GM21381 (cell line): ENCODE data around the gene RALGAPA2.

ENCODE experiments used
- ATAC-seq: cut with Tn5 transposase; IDR thresholded peaks from one replicate; pipeline ENCODE4 v1.9.1; 2021; ENCODE audit warnings: mild to moderate bottlenecking, moderate library complexity; ENCODE audit not compliant: unreplicated experiment

The RALGAPA2 gene

GRCh38 chr20:20480126-20480525 lies 232.3 kb downstream of the RALGAPA2 start:
- ATAC-seq: no peak

GRCh38 chr20:20477444-20478041 lies 234.9 kb downstream of the RALGAPA2 start:
- ATAC-seq: no peak

GRCh38 chr20:20476504-20476903 lies 235.9 kb downstream of the RALGAPA2 start:
- ATAC-seq: no peak

DNA sequence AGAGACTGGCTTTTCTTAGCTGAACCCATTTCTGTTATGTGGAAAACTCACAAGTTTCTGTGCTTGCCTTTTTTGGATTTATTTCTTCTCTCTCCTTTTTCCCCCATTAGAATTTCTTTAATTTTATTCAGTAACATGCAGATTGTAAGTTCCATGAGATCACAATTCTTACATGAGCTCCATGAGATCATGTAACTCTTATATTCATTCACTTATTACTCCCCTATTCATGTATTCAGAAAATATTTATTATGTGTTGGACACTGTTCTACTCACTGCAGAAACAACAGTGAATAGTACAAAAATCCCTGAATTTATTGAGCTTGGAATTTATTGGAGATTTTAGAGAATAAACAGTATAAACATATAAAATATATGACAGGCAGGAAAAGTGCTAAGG lies 238.8 kb downstream of the RALGAPA2 start:
- no peak for ATAC-seq

- no peak for ATAC-seq
Observed at GRCh38 chr20:20472684-20473274, 239.7 kb downstream of the RALGAPA2 start.

DNA sequence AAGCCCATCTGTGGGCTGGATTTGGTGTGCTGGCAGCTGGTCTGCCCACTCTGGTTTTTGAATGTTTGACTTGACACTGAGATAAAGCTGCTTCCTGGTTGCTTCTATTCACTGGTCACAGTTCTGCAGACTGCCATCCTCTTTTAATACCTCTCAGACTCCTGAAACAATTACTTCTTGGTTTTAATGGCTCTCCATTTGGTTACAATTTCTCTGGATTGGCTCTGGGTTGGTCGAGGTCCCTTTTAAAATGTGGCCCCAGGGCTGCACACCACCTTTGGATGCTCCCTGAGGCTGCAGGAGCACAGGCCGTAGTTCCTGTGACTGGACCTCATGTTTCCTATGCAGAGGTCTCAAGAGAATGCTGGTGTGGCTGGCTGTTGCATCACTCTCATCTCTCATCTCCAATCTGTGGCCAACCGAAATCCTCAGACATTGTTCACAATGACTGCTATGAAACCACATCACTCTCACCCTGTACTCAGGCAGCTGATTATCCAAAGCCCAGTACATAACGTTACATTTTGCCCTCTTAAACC lies 246.0 kb downstream of the RALGAPA2 start:
- ATAC-seq: peak; percentile 81

DNA sequence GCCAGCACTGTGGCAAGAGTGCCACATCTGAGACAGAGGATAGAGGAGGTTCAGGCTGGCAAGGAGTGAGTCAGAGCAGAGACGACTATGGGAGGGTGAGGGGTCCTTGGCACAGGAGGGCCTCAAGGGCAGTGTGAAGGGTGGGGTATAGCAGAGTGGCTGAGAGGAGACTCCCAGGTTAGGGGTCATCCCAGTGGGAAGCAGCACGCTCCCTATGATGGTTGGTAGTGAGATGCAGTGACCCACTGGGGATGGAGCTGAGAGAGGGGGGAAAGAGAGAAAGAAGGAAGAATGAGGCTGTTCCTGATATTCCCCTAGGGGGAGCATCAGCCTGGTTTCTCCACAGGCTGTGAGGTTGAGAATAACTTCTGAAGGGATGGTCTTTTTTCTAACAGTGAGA lies 247.2 kb downstream of the RALGAPA2 start:
- ATAC-seq: no peak

- ATAC-seq: peak; percentile 28
Observed at GRCh38 chr20:20463933-20464374, 248.5 kb downstream of the RALGAPA2 start.

DNA sequence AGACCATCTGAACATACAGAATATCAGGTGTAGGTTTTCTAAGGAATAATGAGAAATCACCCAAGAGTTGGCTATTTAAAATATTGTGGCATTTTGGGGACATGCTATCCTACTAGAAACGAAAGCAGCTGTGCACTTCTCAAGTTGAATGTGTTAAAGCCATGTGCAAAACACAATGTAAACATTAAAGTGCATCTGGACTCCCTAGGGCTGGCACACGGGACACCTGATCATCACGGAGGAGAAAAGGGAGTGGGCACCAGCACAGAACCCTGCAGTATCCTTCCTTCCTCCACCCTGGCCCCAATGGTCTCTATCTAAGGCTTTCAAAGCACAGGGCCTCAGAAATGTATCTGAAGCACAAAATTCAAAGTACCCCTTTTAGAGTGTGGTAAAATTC lies 250.3 kb downstream of the RALGAPA2 start:
- no peak for ATAC-seq

GRCh38 chr20:20461551-20461950 lies 250.9 kb downstream of the RALGAPA2 start:
- ATAC-seq: no peak

DNA sequence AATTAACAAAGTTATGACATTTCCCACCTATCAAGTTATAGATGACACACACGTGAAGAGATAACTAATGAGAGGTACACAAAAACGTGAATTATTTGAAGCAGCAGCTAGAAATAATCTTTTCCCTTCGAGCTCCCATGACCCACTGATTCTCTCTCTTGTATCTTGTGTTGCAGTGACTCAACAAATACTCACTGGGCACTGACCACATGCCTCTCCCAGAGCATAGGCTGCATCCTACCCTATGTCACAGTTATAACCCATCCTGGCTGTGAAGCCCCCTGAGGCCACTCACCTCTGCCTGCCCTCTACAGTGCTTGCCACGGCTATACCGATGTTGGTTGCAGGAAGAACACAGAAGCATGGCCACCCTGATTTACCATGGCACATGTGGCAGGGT lies 252.7 kb downstream of the RALGAPA2 start:
- no peak for ATAC-seq

- no peak for ATAC-seq
Observed at GRCh38 chr20:20457392-20458126, 254.9 kb downstream of the RALGAPA2 start.

DNA sequence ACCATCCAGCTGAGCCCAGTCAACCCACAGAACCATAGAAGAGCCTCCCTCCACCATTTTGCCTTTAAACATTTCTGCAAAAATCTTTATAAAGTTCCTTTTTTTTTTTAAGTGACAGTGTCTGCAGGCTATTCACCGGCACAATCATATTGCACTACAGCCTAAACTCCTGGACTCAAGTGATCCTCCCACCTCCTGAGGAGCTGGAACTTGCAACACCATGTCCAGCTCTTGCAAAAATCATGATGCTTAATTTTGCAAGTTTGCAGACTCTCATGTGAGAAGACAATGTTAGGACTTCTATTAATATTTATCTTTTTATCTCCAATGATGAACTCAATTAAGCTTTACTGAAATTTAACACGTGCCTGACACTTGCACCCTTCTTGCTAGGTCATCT lies 255.7 kb downstream of the RALGAPA2 start:
- no peak for ATAC-seq

- no peak for ATAC-seq
Observed at GRCh38 chr20:20455926-20456325, 256.5 kb downstream of the RALGAPA2 start.

DNA sequence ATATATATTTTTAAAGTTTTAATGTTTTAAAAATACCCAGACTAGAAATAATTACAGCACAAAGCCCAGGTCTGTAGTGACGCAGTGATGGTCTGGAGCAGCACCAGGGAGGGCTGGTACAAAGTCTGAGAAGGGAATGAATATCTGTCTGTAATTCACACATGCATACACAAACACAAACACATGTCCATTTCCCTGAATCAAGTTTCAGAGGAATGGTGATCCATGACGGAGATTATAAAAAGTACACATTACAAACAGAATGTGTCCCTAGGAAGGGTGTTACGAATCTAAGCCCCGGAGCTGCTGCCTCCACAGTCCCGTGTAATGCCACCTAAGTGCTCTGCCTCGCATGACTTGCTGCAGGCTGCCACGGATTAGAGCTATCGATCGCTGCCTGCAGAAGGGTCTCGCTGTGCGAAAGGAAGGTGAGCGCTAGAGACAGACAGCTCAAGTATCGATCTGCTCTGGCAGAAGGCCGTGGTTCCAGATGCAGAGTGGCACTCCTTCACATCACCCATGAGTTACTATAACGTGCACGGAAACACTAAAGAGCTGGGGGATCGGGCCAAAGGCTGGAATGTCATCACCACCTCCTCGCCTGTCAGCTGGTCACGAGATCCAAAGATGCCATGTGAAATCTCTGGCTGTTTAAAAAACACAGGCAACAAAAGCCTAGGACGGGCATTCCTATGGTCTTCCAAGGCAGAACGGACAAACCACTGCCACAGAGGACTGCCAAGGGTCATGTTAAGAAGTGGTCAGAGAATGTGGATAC lies 257.4 kb downstream of the RALGAPA2 start:
- no peak for ATAC-seq

DNA sequence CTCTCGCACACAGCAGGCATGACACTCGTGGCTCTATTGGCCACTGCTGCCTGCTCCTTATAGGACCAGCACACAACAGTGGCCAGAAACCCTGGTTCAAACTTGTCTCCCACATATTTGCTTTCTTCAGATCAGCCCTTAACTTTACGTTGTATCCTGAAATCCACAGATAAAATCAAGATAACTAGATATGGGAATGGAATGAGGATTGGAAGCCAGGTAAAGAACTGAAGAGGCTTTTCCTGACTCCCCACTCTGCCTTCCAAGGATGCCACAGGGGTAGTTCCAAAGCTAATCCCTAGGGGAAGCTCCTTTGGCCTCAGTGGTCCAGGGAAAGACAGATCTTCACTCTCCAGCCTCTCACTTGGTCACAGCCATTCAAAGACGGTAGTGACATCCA lies 258.1 kb downstream of the RALGAPA2 start:
- no peak for ATAC-seq

DNA sequence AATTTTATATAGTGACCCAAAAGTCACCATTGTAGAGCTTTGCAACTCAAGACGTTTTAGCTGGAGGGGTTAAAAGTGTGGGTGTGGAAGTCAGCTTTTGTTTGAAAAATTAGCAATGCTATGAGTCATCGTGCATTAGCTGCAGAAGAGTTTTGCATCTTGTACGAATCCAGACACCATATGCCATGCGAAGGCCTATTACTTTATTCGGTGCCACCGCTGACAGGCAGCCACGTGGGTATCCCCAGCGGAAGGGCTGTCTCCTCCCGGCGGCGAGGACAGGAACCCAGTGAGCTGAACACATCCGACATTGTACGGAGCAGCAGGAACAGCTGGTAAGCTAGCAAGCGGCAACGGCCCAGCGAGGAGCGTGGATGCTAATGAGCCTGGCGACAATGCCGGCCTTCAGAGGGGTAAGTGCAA lies 260.2 kb downstream of the RALGAPA2 start:
- ATAC-seq: peak; percentile 87

DNA sequence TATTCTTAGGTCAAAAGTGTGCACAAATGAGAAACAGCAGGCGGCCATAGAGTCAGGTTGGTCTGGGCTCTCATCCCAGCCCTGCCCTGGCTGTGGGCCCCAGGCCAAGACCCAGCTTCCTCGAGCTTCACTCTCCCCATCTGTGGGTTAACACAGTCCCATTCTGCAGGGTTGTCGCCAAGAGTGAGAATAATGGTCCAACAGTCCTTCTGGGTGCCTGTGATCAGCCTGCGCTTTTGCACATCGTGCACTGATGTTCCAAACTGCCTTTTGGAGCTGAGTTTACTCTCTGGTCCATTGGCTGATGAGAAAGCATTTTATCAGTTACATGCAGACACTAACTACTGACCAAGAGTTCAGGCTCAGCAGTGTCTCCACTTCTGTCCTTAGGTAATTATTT lies 261.9 kb downstream of the RALGAPA2 start:
- no peak for ATAC-seq

- no peak for ATAC-seq
Observed at GRCh38 chr20:20448881-20449280, 263.6 kb downstream of the RALGAPA2 start.

- no peak for ATAC-seq
Observed at GRCh38 chr20:20447196-20447595, 265.2 kb downstream of the RALGAPA2 start.

- no peak for ATAC-seq
Observed at GRCh38 chr20:20446425-20447015, 265.9 kb downstream of the RALGAPA2 start.
